Right atrium auricular region (tissue), 2 donors: ENCODE data around the gene FAM171A1. TPM values are rescaled to one million over a fixed set of nuclear protein-coding genes. Genes with fewer than 3 reads are reported as not detected.

Experiments
- DNase-seq: peaks from one replicate; pipeline ENCODE4 v3.0.0-alpha.2; 2019; ENCODE audit warnings: low spot score
- H3K27ac ChIP-seq, 2 donors: fragments of 200-600 bp; sonication (generic); 1 replicate in 1 of 2; 2 replicates in 1 of 2; pipeline ENCODE4 v1.5.1; 2016 to 2019
- H3K27me3 ChIP-seq, 2 donors: fragments of 200-600 bp; sonication (generic); one replicate each; pipeline versions ENCODE4 v1.5.1 to v1.6.0; 2017 to 2019
- H3K36me3 ChIP-seq: fragments of 200-600 bp; sonication (generic); one replicate; pipeline ENCODE4 v1.5.1; 2016
- H3K4me1 ChIP-seq, 2 donors: fragments of 200-600 bp; sonication (generic); one replicate each; pipeline versions ENCODE4 v1.5.1 to v1.6.0; 2017 to 2019
- H3K4me3 ChIP-seq, 2 donors: fragments of 200-600 bp; sonication (generic); 1 replicate in 1 of 2; 2 replicates in 1 of 2; pipeline ENCODE4 v1.5.1; 2017 to 2019; ENCODE audit warnings: mild to moderate bottlenecking in 1 of 2, moderate library complexity in 1 of 2
- H3K9me3 ChIP-seq, 2 donors: fragments of 200-600 bp; sonication (generic); one replicate each; pipeline ENCODE4 v1.5.1; 2019
- total RNA-seq, 2 donors: library from RNA; depleted of rRNA; stranded (reverse); fragments of >200 nt; gene quantifications; one replicate each; pipeline ENCODE4 v1.1.0, GENCODE V29; 2016
- TF ChIP-seq, protein P1 (sequence below), 2 donors: fragments of 200-600 bp; sonication (generic); IDR thresholded peaks; one replicate each; pipeline ENCODE4 v1.5.1; 2019; ENCODE audit warnings: antibody characterized with exemption in 2 of 2

Gene FAM171A1
- total RNA-seq, 2 donors from 2014 or later: 7.8 to 13.7 TPM

DNA sequence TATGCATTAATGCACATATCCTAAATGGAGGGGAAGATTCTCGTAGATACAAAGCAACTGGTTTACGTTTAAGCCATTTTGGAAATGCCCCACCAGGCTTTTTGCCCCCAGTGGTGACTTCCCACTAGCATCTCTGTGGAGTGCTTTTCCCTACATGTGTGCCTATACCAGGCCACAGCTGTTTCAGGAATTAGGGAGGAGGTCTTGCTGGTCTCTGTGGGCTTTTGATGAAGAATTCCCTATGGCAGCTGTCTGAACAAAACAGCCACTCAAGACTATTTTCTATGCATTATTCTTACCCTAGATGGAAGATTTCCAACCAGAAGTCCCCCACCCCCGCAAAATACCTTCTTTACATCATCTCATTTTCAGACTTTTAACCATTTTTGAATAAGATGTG lies 150.6 kb downstream of the FAM171A1 start:
- Histone ChIP-seq H3K36me3 (no peaks in the 10 kb centered on the region), H3K27me3 (no peaks in the 10 kb centered on the region), H3K4me3 (no peak overlapping the region), H3K9me3 (no peaks in the 10 kb centered on the region), H3K27ac (no peak overlapping the region), H3K4me1 (no peaks in the 10 kb centered on the region)
- DNase-seq: no peak
- TF ChIP-seq, protein P1, sequence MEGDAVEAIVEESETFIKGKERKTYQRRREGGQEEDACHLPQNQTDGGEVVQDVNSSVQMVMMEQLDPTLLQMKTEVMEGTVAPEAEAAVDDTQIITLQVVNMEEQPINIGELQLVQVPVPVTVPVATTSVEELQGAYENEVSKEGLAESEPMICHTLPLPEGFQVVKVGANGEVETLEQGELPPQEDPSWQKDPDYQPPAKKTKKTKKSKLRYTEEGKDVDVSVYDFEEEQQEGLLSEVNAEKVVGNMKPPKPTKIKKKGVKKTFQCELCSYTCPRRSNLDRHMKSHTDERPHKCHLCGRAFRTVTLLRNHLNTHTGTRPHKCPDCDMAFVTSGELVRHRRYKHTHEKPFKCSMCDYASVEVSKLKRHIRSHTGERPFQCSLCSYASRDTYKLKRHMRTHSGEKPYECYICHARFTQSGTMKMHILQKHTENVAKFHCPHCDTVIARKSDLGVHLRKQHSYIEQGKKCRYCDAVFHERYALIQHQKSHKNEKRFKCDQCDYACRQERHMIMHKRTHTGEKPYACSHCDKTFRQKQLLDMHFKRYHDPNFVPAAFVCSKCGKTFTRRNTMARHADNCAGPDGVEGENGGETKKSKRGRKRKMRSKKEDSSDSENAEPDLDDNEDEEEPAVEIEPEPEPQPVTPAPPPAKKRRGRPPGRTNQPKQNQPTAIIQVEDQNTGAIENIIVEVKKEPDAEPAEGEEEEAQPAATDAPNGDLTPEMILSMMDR (IDR thresholded peaks at IDR 0.05): no peak

DNA sequence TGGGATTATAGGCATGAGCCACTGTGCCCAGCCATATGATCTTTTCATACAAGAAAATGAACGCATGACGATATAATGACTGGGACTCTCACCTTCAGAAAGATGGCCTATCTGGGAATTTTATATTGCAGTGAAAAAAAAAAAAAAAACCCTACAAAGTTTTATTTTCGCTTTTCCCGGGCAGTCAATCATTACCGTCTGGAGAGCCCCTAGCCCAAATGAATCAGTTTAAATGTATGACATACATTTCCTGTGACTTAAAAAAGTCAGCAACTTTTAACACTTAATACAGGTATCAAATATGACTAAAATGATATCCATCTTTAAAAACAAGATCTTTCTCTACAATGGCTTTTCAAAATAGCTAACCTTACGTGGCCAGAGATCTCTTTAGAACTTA lies 154.4 kb downstream of the FAM171A1 start:
- no peak overlapping the region for H3K27ac ChIP-seq
- DNase-seq: no peak
- peaks cover 9% of the 10 kb centered on the region for H3K36me3 ChIP-seq
- no peaks in the 10 kb centered on the region for H3K4me1 ChIP-seq
- H3K4me3 ChIP-seq: no peak overlapping the region
- H3K9me3 ChIP-seq: no peaks in the 10 kb centered on the region
- TF ChIP-seq, protein P1 (IDR thresholded peaks at IDR 0.05): no peak
- no peaks in the 10 kb centered on the region for H3K27me3 ChIP-seq

DNA sequence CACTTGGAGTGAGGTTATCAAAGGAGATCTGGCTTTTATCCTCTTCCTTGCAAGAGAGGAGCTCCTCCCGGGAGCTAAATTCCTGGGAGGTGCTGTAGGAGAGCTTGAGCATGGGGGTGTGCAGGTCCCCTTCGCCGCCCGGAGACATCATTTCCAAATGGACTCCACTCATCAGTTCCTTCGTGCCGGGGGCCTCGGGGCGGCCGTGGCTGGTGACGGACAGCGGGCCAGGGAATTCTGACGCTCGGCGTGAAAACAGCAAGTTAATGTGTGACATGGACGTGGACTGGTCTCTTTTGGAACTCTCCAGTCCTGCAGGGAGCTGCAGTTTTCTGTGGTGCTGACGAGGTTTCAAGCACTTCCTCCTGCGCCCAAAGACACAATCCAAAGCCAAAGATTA lies 156.9 kb downstream of the FAM171A1 start:
- Histone ChIP-seq H3K36me3 (peaks cover 9% of the 10 kb centered on the region), H3K27ac (no peak overlapping the region), H3K4me1 (peaks cover 0 to 9% of the 10 kb centered on the region in 2 donors), H3K9me3 (no peaks in the 10 kb centered on the region), H3K4me3 (no peak overlapping the region), H3K27me3 (no peaks in the 10 kb centered on the region)
- no peak for DNase-seq
- TF ChIP-seq, protein P1 (IDR thresholded peaks at IDR 0.05): no peak

DNA sequence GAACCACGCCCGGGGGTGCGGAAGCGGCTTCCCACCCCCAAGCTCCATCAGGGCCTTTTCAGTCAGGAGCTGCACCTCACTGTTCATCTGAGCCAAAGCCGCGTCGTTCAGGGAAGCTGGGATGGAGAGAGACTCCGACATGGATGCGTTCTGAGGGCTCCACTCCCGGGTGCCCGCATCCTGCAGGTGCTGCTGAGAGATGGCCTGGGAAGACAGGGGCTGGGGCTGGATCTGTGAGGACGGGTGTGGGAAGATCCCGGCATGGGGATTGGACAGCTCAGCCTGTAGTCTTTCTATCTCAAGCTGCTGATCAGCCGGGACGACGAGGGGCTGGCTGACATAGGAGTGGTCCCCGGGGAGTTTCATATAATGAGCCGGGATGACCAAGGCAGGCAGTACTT lies 157.6 kb downstream of the FAM171A1 start:
- TF ChIP-seq, protein P1 (IDR thresholded peaks at IDR 0.05): no peak
- H3K9me3 ChIP-seq: no peaks in the 10 kb centered on the region
- peaks cover 0 to 9% of the 10 kb centered on the region in 2 donors for H3K4me1 ChIP-seq
- DNase-seq: no peak
- H3K27ac ChIP-seq: no peak overlapping the region
- no peak overlapping the region for H3K4me3 ChIP-seq
- H3K36me3 ChIP-seq: peaks cover 9% of the 10 kb centered on the region
- no peaks in the 10 kb centered on the region for H3K27me3 ChIP-seq

DNA sequence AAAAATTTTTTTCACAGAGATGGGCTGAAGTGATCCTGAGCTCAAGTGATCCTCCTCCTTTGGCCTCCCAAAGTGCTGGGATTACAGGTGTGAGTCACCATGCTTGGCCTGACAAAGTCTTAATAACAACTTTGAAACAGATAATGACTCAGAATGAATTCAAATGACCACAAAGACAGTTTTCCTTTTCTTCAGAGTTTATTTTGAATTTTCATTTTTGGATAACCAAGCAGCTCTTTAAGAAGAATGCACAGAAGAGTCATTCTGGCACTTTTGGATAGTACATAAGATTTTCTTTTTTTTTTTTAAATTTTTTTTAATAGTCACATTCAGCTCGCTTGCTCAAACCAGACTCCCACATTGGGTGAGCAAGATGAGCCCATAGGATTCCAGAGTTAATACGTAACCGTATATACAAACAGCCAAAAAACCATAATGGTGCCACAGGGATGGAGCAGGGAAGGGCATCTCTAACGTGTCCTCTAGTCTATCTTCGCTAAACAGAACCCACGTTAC lies 159.6 kb downstream of the FAM171A1 start:
- Histone ChIP-seq H3K4me3 (no peak overlapping the region), H3K36me3 (peaks cover 9% of the 10 kb centered on the region), H3K27ac (no peak overlapping the region), H3K27me3 (no peaks in the 10 kb centered on the region), H3K4me1 (peaks cover 0 to 9% of the 10 kb centered on the region in 2 donors), H3K9me3 (no peaks in the 10 kb centered on the region)
- TF ChIP-seq, protein P1 (IDR thresholded peaks at IDR 0.05): no peak
- DNase-seq: no peak

DNA sequence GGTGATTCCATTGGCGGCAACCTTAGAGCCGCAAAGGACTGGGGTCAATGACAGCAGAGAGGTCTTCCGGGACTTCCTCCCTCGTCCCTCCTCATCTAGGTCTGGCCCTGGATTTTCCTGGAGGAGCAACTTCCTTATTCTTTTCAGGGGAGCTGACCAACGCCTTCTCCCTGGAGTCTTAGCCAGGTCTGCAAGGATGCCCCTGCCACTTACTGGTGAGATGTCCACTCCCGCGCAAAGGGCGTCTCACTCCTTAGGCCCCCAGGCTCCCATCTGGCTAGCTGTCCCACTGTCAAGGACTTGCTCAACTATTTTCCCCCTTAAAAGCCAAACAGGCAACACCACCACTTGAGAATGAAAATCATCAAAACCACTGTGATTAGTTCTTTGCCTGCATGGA lies 160.6 kb downstream of the FAM171A1 start:
- Histone ChIP-seq H3K36me3 (peaks cover 9% of the 10 kb centered on the region), H3K27ac (no peak overlapping the region), H3K27me3 (no peaks in the 10 kb centered on the region), H3K4me1 (peaks cover 0 to 9% of the 10 kb centered on the region in 2 donors), H3K4me3 (no peak overlapping the region), H3K9me3 (no peaks in the 10 kb centered on the region)
- no peak for DNase-seq
- TF ChIP-seq, protein P1 (IDR thresholded peaks at IDR 0.05): no peak
